Hematopoietic multipotent progenitor cell (in vitro differentiated cells): ENCODE measurements around the gene JDP2. TPM values are rescaled to one million over a fixed set of nuclear protein-coding genes. Genes with fewer than 3 reads are reported as not detected.

Experiments used
- DNase-seq, 3 donors: peaks; one replicate each; pipeline ENCODE4 v3.0.0-alpha.2; 2011 to 2015; ENCODE audit warnings: low read depth in 2 of 3, low spot score in 2 of 3
- total RNA-seq: library from RNA; depleted of rRNA; stranded (reverse); fragments of >200 nt; gene quantifications from one replicate; pipeline ENCODE4 v1.2.3, GENCODE V29; 2012

JDP2 gene
- total RNA-seq, 1 donor, result 7.5 TPM

DNA sequence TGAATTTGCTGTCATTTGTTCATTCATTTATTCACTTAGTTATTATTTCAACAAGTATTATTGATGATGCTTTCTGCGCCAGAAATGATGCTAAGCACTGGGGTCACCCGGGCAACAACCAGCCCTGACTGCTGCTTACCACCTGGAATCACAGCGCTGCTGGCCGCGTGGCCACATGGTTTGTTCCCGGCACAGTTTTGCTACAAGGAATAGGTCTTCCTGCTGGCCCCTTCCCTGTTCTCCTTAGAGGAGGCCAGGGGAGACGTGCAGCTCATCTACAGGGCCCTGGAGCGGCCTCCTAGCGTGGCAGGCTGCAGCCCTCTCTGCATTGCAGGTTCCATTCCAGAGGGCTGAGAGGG is 7.0 kb downstream of the JDP2 start:
- no peak for DNase-seq

DNA sequence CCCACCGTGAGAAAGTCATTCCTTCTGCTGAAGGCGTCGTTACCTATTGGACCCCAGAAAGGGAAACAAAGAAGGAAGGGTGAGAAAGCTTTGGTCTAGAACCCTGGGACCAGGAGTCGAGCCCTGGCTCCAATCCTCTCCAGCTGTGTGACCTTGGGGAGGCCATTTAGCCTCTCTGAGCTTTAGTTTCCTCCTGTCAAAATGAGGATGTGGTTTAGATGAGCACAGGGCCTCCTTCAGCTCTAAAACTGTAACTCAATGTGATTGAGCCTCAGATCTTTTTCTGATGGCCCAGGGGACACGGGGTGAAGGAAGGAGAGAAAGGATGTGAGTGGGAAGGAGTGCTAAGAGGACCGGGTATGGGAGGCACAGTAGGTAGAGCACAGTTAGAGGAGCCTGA is 7.7 kb downstream of the JDP2 start:
- DNase-seq, result no peak

DNA sequence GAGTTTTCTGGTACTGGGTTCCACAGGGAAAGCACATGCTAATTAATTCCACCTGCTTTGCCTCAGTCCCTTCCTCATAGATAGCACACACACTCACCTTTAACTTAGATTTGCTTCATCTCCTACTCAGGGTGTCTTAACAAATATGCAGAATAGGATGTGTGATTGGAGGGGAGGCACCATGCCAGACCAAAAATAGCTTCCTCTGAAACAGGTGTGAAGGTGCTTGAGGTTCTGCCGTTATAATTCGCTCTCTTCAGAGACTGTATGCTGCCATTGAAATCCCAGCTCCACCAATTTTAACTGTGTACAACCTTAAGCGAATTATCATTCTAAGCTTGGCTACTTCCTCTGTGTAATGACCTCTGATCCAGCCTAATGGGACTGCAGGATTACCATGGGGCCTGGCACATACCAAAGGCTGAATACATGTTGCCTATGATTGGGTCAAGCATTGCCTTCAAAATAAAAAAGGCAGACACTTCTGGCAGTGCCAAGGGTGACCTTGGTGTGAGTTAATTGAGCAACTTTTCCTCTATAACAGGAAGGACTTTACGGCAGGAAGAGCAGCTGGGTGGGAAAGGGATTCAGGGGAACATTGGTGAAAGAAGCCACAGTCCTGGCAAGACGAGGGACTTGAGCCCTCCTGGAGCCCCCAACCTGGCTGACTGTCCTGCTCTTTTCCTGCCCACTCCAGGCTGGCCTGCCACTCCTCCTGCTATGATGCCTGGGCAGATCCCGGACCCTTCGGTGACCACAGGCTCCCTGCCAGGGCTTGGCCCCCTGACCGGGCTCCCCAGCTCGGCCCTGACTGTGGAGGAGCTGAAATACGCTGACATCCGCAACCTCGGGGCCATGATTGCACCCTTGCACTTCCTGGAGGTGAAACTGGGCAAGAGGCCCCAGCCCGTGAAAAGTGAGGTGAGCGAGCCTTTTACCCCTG is 9.7 kb downstream of the JDP2 start:
- no peak for DNase-seq

DNA sequence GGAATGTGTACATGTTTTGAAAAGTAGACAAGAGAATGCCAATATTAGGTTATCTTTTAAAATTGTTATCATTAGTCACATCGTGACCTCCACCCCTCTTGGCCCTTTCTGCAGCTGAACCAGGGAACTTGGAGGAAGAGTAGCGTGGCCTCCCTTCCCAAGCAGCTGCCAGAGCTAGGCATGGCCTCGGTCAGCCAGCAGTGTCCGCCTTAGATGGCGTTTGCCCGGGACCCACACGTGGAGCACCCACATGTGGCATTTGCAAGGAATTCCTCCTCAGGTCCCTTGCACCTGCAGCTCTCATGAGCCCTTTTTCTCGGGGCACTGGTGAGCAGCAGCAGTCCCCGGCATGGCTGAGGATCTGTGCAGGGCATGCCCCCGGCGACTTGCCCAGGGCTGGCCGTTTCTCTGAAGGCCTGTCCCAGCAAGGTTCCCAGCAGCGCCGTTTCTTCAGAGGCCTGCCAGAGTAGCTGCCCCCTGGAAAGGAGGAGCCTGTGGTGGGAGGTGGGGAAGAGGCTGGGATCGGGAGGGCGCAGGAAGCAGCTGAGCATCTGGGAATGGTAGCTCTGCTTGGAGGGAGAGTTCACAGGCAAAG is 10.8 kb downstream of the JDP2 start:
- no peak for DNase-seq

DNA sequence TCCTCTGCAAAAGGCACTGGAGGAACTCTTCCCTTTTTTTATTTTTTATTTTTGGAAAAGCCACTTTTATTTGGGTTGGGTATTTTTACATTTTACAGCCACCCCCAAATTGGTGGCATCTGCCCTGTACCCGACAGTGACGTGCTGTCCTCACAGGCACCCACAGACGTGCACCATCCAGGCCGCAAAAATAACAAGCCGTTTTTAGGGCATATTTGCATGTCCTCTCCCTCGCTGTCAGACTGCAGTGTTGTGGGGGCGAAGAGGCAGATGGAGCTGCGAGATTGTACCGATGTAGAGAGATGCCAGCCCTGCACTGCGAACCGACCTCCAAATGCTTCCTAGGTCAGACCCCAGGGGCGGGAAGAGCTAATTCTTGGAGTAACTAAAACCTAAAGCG is 12.2 kb downstream of the JDP2 start:
- DNase-seq, result no peak

DNA sequence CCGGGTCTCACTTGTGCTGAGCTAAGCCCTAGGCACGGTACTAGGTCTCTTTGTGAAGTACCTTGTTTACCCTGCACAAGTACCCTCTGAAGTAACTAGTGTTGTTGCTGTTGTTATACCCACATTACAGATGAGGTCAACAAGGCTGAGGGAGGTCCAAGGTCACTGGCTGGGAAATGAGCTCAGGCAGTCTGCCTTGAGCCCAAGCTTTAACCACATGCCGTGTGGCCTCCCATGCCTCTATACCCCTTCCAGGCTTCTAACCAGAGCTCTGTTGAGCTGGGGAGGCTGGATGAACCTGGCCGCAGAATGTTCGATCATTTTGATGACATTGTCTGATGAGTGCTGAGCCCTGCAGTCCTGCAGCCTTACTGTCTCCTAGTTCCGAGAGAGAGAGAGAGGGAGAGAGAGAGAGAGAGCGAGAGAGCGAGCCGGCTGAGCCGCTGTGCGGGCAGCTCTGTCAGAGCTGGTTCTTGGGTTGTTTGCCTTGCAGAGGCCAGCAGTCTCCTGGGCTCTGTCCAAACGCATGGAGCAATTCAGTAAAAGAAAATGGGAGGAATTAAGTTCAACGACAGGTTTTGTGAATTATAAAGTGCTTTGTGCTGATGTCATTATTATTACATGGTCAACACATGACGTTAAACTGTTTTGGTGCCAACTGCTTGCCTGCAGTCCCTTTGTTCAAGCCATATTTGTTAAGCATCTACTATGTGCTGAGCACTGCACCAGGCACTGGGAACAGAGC is 13.1 kb downstream of the JDP2 start:
- no peak for DNase-seq

DNA sequence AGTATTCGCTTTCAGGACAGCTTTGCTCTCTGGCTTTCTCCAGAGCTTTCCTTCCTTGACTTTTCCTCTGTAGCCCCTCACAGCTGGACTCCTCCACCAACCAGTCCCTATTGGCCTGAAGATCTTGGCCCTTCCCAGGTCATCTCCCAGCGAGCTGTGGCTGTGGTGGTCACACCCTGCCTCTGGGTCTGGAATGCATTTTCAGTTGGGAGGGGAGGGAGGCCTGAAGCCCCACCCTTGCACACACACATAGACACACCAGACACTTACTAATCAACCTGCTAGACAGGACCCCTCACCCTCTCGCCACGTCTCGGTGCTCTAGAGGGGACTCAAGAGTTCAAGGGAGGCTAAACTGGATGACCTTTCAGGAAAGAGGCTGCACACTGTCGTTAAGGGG is 13.9 kb downstream of the JDP2 start:
- no peak for DNase-seq

DNA sequence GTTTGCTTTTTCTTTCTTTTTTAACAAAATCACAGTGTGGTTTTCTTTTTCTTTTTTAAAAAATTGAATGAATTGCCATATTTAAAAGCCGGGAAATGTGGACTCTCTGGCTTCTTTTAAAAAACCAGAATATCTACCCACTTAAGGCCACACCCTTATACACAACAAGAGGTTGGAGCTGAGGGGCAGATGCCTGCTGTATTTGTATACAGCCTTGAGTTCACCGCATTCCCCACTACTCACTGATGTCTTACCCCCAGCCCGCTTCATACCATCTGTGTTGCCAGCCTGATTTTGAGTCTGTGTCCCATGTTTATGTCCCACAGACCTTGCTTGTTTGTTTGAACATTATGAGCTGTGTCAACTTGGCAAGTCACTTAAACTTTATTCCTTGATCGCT is 14.3 kb downstream of the JDP2 start:
- no peak for DNase-seq

DNA sequence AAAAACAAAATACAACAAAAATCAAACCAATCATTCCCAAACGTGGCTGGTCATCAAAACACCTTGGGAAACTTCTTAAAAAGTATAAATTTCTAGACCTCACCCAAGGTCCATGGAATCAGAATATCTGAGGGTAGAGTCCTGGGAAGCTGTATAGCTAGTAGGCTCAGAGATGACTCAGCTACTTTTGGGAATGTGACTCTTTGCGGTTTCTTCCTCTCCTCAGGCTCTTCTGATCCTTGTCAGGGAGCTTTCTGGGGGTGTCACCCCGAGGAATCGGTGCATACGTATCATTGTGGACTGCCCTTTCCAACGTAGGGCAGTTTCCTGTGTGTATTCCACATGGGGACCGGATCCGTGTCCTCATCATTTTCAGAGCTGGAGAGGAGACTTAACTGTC is 14.8 kb downstream of the JDP2 start:
- no peak for DNase-seq

DNA sequence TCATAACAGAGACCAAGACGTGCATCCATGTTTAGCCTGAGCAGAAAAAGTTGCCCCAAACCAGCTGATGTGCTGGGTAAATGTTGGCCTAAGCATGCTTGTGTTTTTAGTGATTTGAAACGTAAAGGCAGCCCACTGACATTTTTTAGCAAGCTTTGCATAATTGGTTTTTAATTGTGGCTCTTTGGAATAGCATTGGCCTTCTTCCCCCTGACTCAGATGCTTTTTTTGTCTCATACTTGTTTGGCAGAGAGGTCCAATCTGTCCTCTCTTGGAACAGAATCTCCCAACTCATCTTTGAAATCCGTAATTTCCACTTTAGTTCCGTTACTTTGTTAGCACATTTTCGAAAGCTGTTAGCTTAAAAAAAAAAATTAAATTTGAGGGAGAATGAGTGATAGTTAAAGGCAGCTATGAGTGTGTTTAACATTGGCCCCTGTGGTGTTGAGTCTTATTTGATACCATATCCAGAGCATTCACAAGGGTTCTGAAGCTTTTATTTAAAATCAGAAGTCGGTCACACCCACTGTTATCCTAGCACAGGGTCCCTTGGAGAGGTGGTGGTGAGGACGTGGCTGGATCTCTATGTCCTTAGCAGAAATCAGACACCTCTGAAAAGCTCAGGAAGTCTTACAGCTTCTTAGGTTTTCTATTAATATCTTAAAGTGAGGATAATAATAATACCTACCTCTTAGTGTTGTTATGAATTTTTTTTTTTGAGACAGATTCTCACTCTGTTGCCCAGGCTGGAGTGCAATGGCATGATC is 15.6 kb downstream of the JDP2 start:
- no peak for DNase-seq

DNA sequence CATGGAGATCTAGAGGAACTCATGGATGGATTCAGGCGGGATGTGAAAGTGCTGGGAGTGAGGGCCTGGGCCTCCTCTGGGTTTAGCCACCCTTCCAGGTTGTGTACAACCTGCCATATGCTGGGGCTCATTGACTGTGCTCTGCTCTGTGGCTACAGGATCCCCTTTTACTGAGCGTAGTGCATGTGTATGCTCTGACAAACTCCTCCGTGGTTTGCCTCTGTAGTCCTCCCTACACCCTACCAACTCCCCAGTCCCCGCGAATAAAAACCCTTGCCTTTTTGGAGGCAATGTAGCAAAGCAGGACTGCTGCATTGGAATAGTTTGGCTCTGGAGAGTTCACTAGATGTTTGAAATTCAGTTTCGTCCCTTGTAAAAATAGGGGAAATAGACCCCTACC is 17.4 kb downstream of the JDP2 start:
- DNase-seq, result no peak

DNA sequence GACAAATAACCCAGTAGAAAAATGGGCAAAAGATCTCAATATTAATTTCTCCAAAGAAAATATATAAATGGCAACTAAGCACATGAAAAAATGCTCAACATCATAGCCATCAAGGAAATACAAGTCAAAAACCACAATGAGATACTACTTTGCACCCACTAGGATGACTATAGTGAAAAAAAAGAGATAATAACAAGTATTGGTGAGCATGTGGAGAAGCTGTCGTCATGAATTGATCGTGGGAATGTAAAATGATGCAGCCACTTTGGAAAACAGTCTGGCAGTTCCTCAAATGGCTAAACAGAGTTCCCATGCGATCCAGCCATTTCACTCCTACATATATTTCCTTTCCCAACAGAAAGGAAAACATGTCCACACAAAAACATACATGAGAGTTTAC is 18.1 kb downstream of the JDP2 start:
- DNase-seq, result no peak

DNA sequence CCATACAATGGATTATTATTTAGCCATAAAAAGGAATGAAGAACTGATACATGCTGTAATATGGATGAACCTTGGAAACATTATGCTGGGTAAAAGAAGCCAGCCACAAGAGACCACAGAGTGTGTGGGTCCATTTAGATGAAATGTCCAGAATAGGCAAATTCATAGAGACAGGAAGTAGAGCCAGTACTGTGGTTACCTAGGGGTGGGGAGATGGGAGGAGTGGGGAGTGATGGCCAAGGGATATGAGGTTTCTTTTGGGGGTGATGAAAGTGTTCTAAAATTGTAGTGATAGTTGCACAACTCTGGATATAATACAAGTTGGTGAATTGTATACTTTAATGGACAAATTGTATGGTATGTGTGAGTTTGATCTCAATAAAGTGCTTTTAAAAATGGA is 18.6 kb downstream of the JDP2 start:
- no peak for DNase-seq

DNA sequence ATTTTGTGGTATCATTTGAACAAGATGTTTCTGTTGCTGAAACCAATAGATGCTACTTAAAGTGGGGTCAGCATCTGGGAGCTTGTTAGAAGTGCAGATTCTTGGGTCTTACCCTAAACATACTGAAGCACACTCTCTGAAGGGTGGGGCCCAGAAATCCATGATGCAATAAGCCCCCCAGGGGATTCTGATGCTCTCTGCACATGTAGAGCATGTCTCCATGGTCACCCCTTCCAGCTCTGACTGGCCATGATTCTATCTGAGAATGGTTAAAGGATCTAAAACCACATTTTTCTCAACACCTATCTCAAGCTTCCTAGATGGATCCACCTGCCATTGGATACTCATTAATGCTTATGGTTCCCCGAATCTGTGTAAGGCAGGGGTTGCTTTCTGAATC is 20.4 kb downstream of the JDP2 start:
- DNase-seq, result no peak

DNA sequence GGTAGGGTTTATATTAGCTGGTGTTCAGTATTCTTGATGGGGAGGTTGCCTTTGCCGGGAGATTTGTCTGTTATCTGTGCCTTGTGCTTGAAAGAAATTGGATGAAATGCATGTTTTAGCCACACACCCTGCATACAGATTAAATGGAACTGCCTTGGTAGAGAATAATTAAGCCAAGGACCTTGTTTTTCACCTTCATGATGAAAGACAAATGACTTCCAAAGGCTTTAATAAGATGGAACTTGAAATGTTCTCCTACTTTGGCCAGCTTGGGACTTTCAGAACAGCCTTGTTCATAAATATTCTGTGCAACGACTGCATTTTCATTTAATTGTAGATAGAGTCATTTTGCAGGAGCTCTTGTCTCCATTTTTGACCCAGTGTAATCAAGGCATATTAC is 21.2 kb downstream of the JDP2 start:
- DNase-seq, result no peak

DNA sequence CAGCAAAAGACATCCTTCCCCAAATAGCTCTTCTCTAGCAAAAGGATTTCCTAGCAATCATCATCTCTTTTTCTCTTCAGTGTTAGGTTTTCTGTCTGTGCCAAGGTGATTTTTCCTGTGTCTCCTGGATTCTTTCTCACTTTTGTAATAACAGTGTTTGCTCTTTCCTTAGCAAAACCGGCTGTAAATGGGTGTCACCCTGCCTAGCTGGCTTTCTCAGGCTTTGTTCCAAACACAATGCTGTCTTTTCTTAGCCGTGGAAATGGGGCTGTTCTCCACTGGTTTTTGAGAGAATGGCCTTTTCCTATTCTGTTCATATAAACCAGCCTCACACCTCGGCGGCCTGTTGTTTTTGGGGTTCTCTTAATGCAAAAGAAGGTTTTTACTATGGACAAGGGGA is 21.9 kb downstream of the JDP2 start:
- DNase-seq, result no peak

DNA sequence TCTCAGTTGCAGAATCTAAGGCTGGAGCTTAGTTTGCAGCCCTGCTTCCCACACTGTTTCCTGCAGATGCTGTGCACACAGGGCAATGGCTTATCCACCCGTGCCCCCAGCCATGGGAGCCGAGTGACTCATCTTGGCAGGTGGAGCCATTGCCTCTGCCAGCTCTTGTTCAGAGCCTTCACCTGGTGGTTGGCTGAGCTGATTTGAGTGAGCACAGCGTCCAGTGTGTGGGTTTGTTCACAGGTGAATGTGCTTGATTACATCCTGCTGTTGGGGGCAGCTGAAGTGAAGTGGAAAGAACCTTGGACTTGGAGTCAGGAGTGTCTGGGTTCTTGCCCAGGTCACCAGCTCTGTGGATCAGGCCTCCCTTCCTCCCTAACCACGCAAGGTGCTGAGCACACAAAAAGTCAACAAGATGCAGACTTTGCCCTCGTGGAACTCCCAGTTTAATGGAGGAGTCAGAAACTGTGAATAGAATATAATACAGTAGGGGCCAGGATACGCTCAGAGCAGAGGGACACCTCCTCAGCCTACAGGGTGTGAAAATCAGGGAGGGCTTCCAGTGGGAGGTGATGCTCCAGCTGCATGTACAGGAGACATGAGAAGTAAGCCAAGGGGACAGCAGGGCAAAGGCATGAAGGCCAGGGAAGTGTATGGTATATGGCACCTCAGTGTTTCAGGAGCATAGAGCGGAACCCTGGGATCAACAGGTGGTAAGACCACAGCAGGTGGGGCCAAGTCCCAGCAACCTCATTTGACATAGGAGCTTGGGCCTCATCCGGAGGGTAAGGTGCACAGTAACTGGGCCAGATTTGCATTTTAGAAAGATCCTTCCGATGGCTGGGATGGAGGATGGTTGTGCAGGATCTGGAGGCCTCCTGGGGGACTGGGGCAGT is 22.8 kb downstream of the JDP2 start:
- DNase-seq, result peak in 2 of 3 donors; percentile 47 to 54

DNA sequence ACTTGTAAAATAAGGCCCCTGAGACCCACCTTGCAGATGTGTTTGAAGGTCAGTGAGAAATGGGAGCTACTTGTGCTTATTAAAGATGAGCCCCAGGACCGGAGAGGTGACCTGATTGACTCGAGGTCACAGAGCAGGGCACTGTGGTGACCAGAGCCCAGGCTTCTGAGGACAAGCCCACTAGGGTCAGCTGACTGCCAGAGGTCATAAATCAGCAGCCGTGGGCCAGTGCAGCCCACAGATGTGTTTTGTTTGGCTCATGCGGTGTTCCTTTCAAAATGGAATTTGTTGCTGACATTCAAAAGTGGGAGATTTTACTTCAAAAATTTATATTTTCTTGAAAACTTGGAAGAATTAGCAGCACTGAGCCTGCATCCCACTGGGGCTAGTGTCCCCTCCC is 24.5 kb downstream of the JDP2 start:
- DNase-seq, result no peak

DNA sequence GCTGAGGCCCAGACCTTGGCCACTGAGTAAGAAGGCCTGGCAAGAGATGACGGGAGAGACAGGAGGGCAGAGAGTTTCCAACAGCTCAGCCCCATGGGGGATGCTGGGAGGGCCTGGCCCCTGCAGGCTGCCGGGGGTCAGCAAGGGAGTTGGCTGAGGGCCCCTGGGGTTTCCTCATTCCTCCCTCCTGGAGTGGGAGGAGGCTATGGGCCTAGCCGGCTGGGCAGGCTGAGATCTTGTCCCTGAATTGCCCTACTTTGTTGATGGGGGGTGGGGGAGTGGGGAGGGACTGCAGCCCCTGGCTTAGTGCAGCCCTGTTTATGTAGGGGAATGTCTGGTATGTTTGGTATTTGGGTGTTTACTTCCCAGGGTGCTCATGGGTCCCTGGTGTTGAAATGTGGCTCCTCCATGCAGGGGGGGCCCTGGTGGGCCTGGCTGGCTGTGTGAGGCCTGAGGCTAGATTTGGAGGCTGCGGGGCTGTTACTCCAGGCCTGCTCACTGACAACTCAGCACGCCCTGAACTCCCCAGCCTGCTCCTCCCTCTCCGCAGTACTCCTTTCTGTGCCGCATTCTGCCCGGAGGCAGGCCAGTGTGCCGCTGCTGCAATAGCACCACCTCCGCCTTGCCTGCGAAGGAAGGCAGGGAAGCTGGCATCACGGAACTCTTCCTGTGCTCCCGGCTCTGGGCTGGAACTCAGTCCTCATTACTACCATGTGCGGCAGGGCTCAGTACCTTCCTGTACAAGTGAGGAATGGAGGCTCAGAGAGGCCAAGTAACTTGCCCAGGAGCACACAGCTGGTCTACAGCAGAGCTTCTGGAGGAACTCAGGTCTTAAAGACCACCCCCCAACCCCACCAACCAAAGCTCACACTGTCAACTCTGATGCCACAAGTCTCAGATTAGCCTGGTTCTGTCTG is 25.3 kb downstream of the JDP2 start:
- no peak for DNase-seq
